ENCODE results near the gene LAMA3.
A peak's percentile ranks its signal among the peaks of the same experiment; 100 is the strongest.

Gene LAMA3

DNA sequence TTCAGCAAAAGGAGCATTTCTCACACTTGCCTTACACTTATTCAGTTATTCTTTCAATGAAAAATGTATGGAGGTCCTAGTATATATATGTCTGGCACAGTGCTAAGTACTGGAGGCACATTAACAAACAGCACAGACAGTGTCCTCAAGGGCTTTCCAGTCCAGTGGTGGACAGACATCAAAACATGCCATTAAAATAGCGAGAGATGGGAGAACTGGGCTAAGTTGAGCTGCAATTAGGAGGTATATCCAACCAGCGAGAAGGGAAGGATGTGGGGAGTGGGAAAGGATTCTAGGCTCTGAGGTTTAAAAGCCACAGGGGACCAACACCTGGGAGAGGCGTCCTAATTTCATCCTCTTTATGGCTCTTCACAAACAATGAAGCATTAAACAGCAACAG lies 197.8 kb downstream of the LAMA3 start:
- FAIRE-seq = no peak
- no peak for DNase-seq (ENCODE audit: insufficient read length, low spot score)
- no peak for TF ChIP-seq POLR2A (IDR thresholded peaks at IDR 0.05; ENCODE audit: low read depth, low read length)
- no peak for TF ChIP-seq POU2F2 (IDR thresholded peaks at IDR 0.05; ENCODE audit: low read depth, low read length)
- TF ChIP-seq POLR2AphosphoS5 (IDR thresholded peaks at IDR 0.05; ENCODE audit: low read depth, low read length) = no peak
- TF ChIP-seq TAF1 (IDR thresholded peaks at IDR 0.05; ENCODE audit: low read depth, low read length) = no peak
- TF ChIP-seq SPI1 (IDR thresholded peaks at IDR 0.05; ENCODE audit: low read depth, low read length) = no peak
- TF ChIP-seq PAX5 (IDR thresholded peaks at IDR 0.05; ENCODE audit: insufficient read depth, low read length, severe bottlenecking) = no peak

GRCh38 chr18:23887493-23887892 lies 198.2 kb downstream of the LAMA3 start:
- FAIRE-seq (no peak), DNase-seq (ENCODE audit: insufficient read length, low spot score) (no peak)
- TF ChIP-seq POLR2AphosphoS5 (IDR thresholded peaks at IDR 0.05; ENCODE audit: low read depth, low read length) (no peak), TAF1 (IDR thresholded peaks at IDR 0.05; ENCODE audit: low read depth, low read length) (no peak), PAX5 (IDR thresholded peaks at IDR 0.05; ENCODE audit: insufficient read depth, low read length, severe bottlenecking) (no peak), POU2F2 (IDR thresholded peaks at IDR 0.05; ENCODE audit: low read depth, low read length) (no peak), SPI1 (IDR thresholded peaks at IDR 0.05; ENCODE audit: low read depth, low read length) (no peak), POLR2A (IDR thresholded peaks at IDR 0.05; ENCODE audit: low read depth, low read length) (no peak)

GRCh38 chr18:23888881-23889280 lies 199.6 kb downstream of the LAMA3 start:
- DNase-seq (ENCODE audit: insufficient read length, low spot score) = no peak
- no peak for FAIRE-seq
- no peak for TF ChIP-seq SPI1 (IDR thresholded peaks at IDR 0.05; ENCODE audit: low read depth, low read length)
- TF ChIP-seq POLR2A (IDR thresholded peaks at IDR 0.05; ENCODE audit: low read depth, low read length) = no peak
- TF ChIP-seq POU2F2 (IDR thresholded peaks at IDR 0.05; ENCODE audit: low read depth, low read length) = no peak
- no peak for TF ChIP-seq POLR2AphosphoS5 (IDR thresholded peaks at IDR 0.05; ENCODE audit: low read depth, low read length)
- no peak for TF ChIP-seq PAX5 (IDR thresholded peaks at IDR 0.05; ENCODE audit: insufficient read depth, low read length, severe bottlenecking)
- no peak for TF ChIP-seq TAF1 (IDR thresholded peaks at IDR 0.05; ENCODE audit: low read depth, low read length)

GRCh38 chr18:23889907-23890306 lies 200.7 kb downstream of the LAMA3 start:
- FAIRE-seq (no peak), DNase-seq (ENCODE audit: insufficient read length, low spot score) (no peak)
- TF ChIP-seq TAF1 (IDR thresholded peaks at IDR 0.05; ENCODE audit: low read depth, low read length) = no peak

DNA sequence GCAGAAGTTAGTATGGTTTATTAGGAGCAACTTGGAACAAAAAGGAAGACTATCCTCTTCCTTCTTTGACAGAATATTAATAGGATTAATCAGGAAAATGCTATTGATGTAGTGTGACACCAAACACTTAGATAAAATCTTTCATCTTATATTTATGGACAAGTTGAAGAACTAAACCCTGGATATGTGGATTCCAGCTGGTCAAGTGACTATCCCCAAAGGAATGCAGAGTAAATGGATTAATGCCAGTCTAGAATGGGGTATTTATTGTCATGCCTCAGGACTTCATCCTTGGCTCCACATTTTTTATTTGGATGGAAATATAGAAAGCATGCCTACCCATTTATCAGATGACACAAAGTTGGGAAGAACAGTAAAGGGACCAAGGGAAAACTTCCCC lies 201.3 kb downstream of the LAMA3 start:
- DNase-seq (ENCODE audit: insufficient read length, low spot score) (no peak), FAIRE-seq (no peak)
- TF ChIP-seq POLR2AphosphoS5 (IDR thresholded peaks at IDR 0.05; ENCODE audit: low read depth, low read length) = no peak
- no peak for TF ChIP-seq POU2F2 (IDR thresholded peaks at IDR 0.05; ENCODE audit: low read depth, low read length)
- TF ChIP-seq PAX5 (IDR thresholded peaks at IDR 0.05; ENCODE audit: insufficient read depth, low read length, severe bottlenecking) = no peak
- TF ChIP-seq SPI1 (IDR thresholded peaks at IDR 0.05; ENCODE audit: low read depth, low read length) = no peak
- no peak for TF ChIP-seq TAF1 (IDR thresholded peaks at IDR 0.05; ENCODE audit: low read depth, low read length)
- TF ChIP-seq POLR2A (IDR thresholded peaks at IDR 0.05; ENCODE audit: low read depth, low read length) = no peak

- TF ChIP-seq POU2F2 (IDR thresholded peaks at IDR 0.05; ENCODE audit: low read depth, low read length) (no peak), SPI1 (IDR thresholded peaks at IDR 0.05; ENCODE audit: low read depth, low read length) (no peak), PAX5 (IDR thresholded peaks at IDR 0.05; ENCODE audit: insufficient read depth, low read length, severe bottlenecking) (no peak), TAF1 (IDR thresholded peaks at IDR 0.05; ENCODE audit: low read depth, low read length) (no peak), POLR2A (IDR thresholded peaks at IDR 0.05; ENCODE audit: low read depth, low read length) (no peak), POLR2AphosphoS5 (IDR thresholded peaks at IDR 0.05; ENCODE audit: low read depth, low read length) (no peak)
- DNase-seq (ENCODE audit: insufficient read length, low spot score) (no peak), FAIRE-seq (no peak)
Measured at GRCh38 chr18:23893653-23894052, 204.4 kb downstream of the LAMA3 start.

- DNase-seq (ENCODE audit: insufficient read length, low spot score) (no peak), FAIRE-seq (no peak)
- no peak for TF ChIP-seq TAF1 (IDR thresholded peaks at IDR 0.05; ENCODE audit: low read depth, low read length)
- no peak for TF ChIP-seq PAX5 (IDR thresholded peaks at IDR 0.05; ENCODE audit: insufficient read depth, low read length, severe bottlenecking)
- no peak for TF ChIP-seq POLR2AphosphoS5 (IDR thresholded peaks at IDR 0.05; ENCODE audit: low read depth, low read length)
- no peak for TF ChIP-seq SPI1 (IDR thresholded peaks at IDR 0.05; ENCODE audit: low read depth, low read length)
- TF ChIP-seq POLR2A (IDR thresholded peaks at IDR 0.05; ENCODE audit: low read depth, low read length) = no peak
- TF ChIP-seq POU2F2 (IDR thresholded peaks at IDR 0.05; ENCODE audit: low read depth, low read length) = no peak
Measured at GRCh38 chr18:23894661-23895175, 205.5 kb downstream of the LAMA3 start.

- TF ChIP-seq PAX5 (IDR thresholded peaks at IDR 0.05; ENCODE audit: insufficient read depth, low read length, severe bottlenecking) (no peak), TAF1 (IDR thresholded peaks at IDR 0.05; ENCODE audit: low read depth, low read length) (no peak), SPI1 (IDR thresholded peaks at IDR 0.05; ENCODE audit: low read depth, low read length) (no peak), POU2F2 (IDR thresholded peaks at IDR 0.05; ENCODE audit: low read depth, low read length) (no peak), POLR2A (IDR thresholded peaks at IDR 0.05; ENCODE audit: low read depth, low read length) (no peak), POLR2AphosphoS5 (IDR thresholded peaks at IDR 0.05; ENCODE audit: low read depth, low read length) (no peak)
- no peak for DNase-seq (ENCODE audit: insufficient read length, low spot score)
- no peak for FAIRE-seq
Measured at GRCh38 chr18:23897291-23897690, 208.0 kb downstream of the LAMA3 start.

GRCh38 chr18:23897733-23898132 lies 208.5 kb downstream of the LAMA3 start:
- DNase-seq (ENCODE audit: insufficient read length, low spot score) (no peak), FAIRE-seq (no peak)
- no peak for TF ChIP-seq PAX5 (IDR thresholded peaks at IDR 0.05; ENCODE audit: insufficient read depth, low read length, severe bottlenecking)
- TF ChIP-seq POU2F2 (IDR thresholded peaks at IDR 0.05; ENCODE audit: low read depth, low read length) = no peak
- TF ChIP-seq TAF1 (IDR thresholded peaks at IDR 0.05; ENCODE audit: low read depth, low read length) = no peak
- no peak for TF ChIP-seq POLR2AphosphoS5 (IDR thresholded peaks at IDR 0.05; ENCODE audit: low read depth, low read length)
- no peak for TF ChIP-seq POLR2A (IDR thresholded peaks at IDR 0.05; ENCODE audit: low read depth, low read length)

- no peak for DNase-seq (ENCODE audit: insufficient read length, low spot score)
- FAIRE-seq = peak; percentile 35
- no peak for TF ChIP-seq TAF1 (IDR thresholded peaks at IDR 0.05; ENCODE audit: low read depth, low read length)
Measured at GRCh38 chr18:23900994-23901393, 211.7 kb downstream of the LAMA3 start.

All from GM12891 (cell line).